HEK293 (cell line): Measurements from ENCODE around the gene DDB1.

ENCODE experiments used
- AEBP2 ChIP-seq: fragments of 450-650 bp; formaldehyde crosslinking; IDR thresholded peaks from 2 replicates; pipeline ENCODE4 v1.5.1; 2016; ENCODE audit warnings: missing biosample characterization, missing genetic modification characterization, borderline replicate concordance
- GLIS1 ChIP-seq: fragments of 450-650 bp; formaldehyde crosslinking; IDR thresholded peaks from 2 replicates; pipeline ENCODE4 v1.5.1; 2016; ENCODE audit warnings: missing biosample characterization, missing genetic modification characterization
- HOXA7 ChIP-seq: sonication (generic); formaldehyde crosslinking; IDR thresholded peaks from 2 replicates; pipeline ENCODE4 v1.8.1; 2022; ENCODE audit warnings: missing genetic modification reagents, borderline replicate concordance
- PRDM1 ChIP-seq: fragments of 450-650 bp; formaldehyde crosslinking; IDR thresholded peaks from 2 replicates; pipeline ENCODE4; 2016; ENCODE audit warnings: missing biosample characterization, missing genetic modification characterization
- SETDB1 ChIP-seq: IDR thresholded peaks from one replicate; pipeline ENCODE4 v1.6.1; 2017; ENCODE audit warnings: mild to moderate bottlenecking, low read length, moderate library complexity, mixed read lengths; ENCODE audit not compliant: insufficient read length
- YY1 ChIP-seq: fragments of 450-650 bp; formaldehyde crosslinking; IDR thresholded peaks from 2 replicates; pipeline ENCODE4 v1.5.1; 2018; ENCODE audit warnings: missing biosample characterization, missing genetic modification characterization
- ZBTB1 ChIP-seq: fragments of 450-650 bp; formaldehyde crosslinking; IDR thresholded peaks from 2 replicates; pipeline ENCODE4 v1.5.1; 2016; ENCODE audit warnings: missing biosample characterization, missing genetic modification characterization
- ZBTB20 ChIP-seq: fragments of 450-650 bp; formaldehyde crosslinking; IDR thresholded peaks from 2 replicates; pipeline ENCODE4 v1.5.1; 2016; ENCODE audit warnings: missing biosample characterization, missing genetic modification characterization
- ZBTB6 ChIP-seq: fragments of 450-650 bp; formaldehyde crosslinking; IDR thresholded peaks from 2 replicates; pipeline ENCODE4 v1.5.1; 2017; ENCODE audit warnings: missing biosample characterization, missing genetic modification characterization
- ZBTB7A ChIP-seq: fragments of 450-650 bp; formaldehyde crosslinking; IDR thresholded peaks from 2 replicates; pipeline ENCODE4 v1.5.1; 2016; ENCODE audit warnings: low read depth, missing biosample characterization, missing genetic modification characterization
- ZEB2 ChIP-seq: fragments of 450-650 bp; formaldehyde crosslinking; IDR thresholded peaks from 2 replicates; pipeline ENCODE4 v1.5.1; 2016; ENCODE audit warnings: missing biosample characterization, missing genetic modification characterization
- ZNF223 ChIP-seq: fragments of 450-650 bp; formaldehyde crosslinking; IDR thresholded peaks from 2 replicates; pipeline ENCODE4 v1.5.1; 2016; ENCODE audit warnings: missing biosample characterization, missing genetic modification characterization
- ZNF24 ChIP-seq: fragments of 450-650 bp; formaldehyde crosslinking; IDR thresholded peaks from 2 replicates; pipeline ENCODE4 v1.5.1; 2016; ENCODE audit warnings: missing biosample characterization, missing genetic modification characterization
- ZNF624 ChIP-seq: fragments of 450-650 bp; formaldehyde crosslinking; IDR thresholded peaks from 2 replicates; pipeline ENCODE4 v1.5.1; 2017; ENCODE audit warnings: missing biosample characterization, missing genetic modification characterization
- ZNF626 ChIP-seq: fragments of 450-650 bp; sonication (Bioruptor Pico); formaldehyde crosslinking; IDR thresholded peaks from 2 replicates; pipeline ENCODE4 v1.5.1; 2018; ENCODE audit warnings: missing biosample characterization, missing genetic modification characterization, inconsistent platforms
- ZNF677 ChIP-seq: fragments of 450-650 bp; IDR thresholded peaks from 2 replicates; pipeline ENCODE4 v1.5.0; 2018; ENCODE audit warnings: missing biosample characterization, mild to moderate bottlenecking, missing genetic modification characterization, moderate library complexity
- TF ChIP-seq, protein P1 (sequence below): fragments of 450-650 bp; formaldehyde crosslinking; IDR thresholded peaks from 2 replicates; pipeline ENCODE4 v1.5.1; 2016; ENCODE audit warnings: missing biosample characterization, missing genetic modification characterization
- TF ChIP-seq, protein P2 (sequence below): sonication (generic); formaldehyde crosslinking; IDR thresholded peaks from 2 replicates; pipeline ENCODE4 v1.8.1; 2022; ENCODE audit warnings: mild to moderate bottlenecking, moderate library complexity, missing genetic modification reagents
- TF ChIP-seq, protein P3 (sequence below): fragments of 450-650 bp; formaldehyde crosslinking; IDR thresholded peaks from 2 replicates; pipeline ENCODE4 v1.5.1; 2016; ENCODE audit warnings: missing biosample characterization, missing genetic modification characterization
- TF ChIP-seq, protein P4 (sequence below): fragments of 450-650 bp; formaldehyde crosslinking; IDR thresholded peaks from 2 replicates; pipeline ENCODE4 v1.5.1; 2016; ENCODE audit warnings: missing biosample characterization, missing genetic modification characterization, borderline replicate concordance

The DDB1 gene

DNA sequence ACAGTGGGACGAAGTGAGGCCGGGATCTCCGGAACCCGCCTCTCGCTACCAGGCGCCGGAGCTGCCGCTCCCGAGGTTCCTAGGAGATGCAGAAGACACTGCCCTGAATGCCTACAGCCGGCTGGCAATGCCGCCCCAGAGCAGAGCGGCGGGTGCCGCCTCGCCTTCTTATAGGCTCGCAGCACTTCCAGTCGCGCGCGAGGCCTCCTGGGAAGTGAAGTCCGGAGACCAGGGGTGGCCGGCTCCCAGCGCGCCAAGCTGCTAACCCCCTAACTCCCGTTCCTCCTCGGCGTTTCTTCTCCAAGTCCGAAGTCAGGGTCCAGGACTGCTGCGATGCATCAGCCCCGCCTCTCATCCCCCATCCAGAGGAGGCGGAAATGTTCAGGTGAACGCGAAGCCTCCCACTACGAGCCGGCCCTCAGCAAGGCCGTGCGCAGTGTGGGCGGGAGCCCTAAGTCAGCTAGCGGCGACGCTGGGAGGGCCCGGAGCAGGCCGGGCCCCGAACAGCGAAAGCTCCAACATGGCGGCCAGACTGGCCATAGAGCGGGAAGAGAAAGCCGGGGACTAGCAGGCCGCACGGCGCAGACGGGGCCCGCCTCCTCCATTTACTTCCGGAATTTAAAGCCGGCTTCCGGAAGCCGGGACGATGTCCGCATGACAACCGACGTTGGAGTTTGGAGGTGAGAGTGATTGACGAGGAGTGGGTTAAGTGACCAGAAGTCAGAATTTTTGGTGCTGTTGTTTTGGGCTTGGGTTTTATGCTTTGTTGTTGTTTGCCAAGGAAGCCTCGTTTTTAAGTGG lies 29.0 kb upstream of the DDB1 start, which contains the start of the genes CYB561A3 and TMEM138 (continued):
- TF ChIP-seq AEBP2 (tag by site-specific recombination): no peak
- TF ChIP-seq ZBTB6 (tag by site-specific recombination): no peak
- TF ChIP-seq ZBTB7A (tag by site-specific recombination): peak; percentile 64; the same call in 1 of the 2 replicates
- TF ChIP-seq, protein P1, sequence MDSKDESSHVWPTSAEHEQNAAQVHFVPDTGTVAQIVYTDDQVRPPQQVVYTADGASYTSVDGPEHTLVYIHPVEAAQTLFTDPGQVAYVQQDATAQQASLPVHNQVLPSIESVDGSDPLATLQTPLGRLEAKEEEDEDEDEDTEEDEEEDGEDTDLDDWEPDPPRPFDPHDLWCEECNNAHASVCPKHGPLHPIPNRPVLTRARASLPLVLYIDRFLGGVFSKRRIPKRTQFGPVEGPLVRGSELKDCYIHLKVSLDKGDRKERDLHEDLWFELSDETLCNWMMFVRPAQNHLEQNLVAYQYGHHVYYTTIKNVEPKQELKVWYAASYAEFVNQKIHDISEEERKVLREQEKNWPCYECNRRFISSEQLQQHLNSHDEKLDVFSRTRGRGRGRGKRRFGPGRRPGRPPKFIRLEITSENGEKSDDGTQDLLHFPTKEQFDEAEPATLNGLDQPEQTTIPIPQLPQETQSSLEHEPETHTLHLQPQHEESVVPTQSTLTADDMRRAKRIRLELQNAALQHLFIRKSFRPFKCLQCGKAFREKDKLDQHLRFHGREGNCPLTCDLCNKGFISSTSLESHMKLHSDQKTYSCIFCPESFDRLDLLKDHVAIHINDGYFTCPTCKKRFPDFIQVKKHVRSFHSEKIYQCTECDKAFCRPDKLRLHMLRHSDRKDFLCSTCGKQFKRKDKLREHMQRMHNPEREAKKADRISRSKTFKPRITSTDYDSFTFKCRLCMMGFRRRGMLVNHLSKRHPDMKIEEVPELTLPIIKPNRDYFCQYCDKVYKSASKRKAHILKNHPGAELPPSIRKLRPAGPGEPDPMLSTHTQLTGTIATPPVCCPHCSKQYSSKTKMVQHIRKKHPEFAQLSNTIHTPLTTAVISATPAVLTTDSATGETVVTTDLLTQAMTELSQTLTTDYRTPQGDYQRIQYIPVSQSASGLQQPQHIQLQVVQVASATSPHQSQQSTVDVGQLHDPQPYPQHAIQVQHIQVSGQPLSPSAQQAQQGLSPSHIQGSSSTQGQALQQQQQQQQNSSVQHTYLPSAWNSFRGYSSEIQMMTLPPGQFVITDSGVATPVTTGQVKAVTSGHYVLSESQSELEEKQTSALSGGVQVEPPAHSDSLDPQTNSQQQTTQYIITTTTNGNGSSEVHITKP: peak; percentile 42; the same call in 1 of the 2 replicates
- no peak for TF ChIP-seq HOXA7 (CRISPR knock-in tag)
- peak; percentile 66 for TF ChIP-seq GLIS1
- TF ChIP-seq PRDM1: peak; percentile 78
- TF ChIP-seq ZEB2 (tag by site-specific recombination): peak; percentile 86
- no peak for TF ChIP-seq ZNF626 (tag by site-specific recombination)
- TF ChIP-seq, protein P2, sequence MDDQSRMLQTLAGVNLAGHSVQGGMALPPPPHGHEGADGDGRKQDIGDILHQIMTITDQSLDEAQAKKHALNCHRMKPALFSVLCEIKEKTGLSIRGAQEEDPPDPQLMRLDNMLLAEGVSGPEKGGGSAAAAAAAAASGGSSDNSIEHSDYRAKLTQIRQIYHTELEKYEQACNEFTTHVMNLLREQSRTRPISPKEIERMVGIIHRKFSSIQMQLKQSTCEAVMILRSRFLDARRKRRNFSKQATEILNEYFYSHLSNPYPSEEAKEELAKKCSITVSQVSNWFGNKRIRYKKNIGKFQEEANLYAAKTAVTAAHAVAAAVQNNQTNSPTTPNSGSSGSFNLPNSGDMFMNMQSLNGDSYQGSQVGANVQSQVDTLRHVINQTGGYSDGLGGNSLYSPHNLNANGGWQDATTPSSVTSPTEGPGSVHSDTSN (CRISPR knock-in tag): 0 out of 2 replicates have a peak, but pooled peaks have one; percentile 58
- TF ChIP-seq ZBTB20 (tag by site-specific recombination): peak; percentile 90
- TF ChIP-seq ZBTB1 (tag by site-specific recombination): no peak
- no peak for TF ChIP-seq ZNF677
- peak; percentile 44 for TF ChIP-seq SETDB1
- TF ChIP-seq, protein P3, sequence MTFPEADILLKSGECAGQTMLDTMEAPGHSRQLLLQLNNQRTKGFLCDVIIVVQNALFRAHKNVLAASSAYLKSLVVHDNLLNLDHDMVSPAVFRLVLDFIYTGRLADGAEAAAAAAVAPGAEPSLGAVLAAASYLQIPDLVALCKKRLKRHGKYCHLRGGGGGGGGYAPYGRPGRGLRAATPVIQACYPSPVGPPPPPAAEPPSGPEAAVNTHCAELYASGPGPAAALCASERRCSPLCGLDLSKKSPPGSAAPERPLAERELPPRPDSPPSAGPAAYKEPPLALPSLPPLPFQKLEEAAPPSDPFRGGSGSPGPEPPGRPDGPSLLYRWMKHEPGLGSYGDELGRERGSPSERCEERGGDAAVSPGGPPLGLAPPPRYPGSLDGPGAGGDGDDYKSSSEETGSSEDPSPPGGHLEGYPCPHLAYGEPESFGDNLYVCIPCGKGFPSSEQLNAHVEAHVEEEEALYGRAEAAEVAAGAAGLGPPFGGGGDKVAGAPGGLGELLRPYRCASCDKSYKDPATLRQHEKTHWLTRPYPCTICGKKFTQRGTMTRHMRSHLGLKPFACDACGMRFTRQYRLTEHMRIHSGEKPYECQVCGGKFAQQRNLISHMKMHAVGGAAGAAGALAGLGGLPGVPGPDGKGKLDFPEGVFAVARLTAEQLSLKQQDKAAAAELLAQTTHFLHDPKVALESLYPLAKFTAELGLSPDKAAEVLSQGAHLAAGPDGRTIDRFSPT (tag by site-specific recombination): peak; percentile 100
- peak; percentile 91 for TF ChIP-seq YY1
- TF ChIP-seq, protein P4, sequence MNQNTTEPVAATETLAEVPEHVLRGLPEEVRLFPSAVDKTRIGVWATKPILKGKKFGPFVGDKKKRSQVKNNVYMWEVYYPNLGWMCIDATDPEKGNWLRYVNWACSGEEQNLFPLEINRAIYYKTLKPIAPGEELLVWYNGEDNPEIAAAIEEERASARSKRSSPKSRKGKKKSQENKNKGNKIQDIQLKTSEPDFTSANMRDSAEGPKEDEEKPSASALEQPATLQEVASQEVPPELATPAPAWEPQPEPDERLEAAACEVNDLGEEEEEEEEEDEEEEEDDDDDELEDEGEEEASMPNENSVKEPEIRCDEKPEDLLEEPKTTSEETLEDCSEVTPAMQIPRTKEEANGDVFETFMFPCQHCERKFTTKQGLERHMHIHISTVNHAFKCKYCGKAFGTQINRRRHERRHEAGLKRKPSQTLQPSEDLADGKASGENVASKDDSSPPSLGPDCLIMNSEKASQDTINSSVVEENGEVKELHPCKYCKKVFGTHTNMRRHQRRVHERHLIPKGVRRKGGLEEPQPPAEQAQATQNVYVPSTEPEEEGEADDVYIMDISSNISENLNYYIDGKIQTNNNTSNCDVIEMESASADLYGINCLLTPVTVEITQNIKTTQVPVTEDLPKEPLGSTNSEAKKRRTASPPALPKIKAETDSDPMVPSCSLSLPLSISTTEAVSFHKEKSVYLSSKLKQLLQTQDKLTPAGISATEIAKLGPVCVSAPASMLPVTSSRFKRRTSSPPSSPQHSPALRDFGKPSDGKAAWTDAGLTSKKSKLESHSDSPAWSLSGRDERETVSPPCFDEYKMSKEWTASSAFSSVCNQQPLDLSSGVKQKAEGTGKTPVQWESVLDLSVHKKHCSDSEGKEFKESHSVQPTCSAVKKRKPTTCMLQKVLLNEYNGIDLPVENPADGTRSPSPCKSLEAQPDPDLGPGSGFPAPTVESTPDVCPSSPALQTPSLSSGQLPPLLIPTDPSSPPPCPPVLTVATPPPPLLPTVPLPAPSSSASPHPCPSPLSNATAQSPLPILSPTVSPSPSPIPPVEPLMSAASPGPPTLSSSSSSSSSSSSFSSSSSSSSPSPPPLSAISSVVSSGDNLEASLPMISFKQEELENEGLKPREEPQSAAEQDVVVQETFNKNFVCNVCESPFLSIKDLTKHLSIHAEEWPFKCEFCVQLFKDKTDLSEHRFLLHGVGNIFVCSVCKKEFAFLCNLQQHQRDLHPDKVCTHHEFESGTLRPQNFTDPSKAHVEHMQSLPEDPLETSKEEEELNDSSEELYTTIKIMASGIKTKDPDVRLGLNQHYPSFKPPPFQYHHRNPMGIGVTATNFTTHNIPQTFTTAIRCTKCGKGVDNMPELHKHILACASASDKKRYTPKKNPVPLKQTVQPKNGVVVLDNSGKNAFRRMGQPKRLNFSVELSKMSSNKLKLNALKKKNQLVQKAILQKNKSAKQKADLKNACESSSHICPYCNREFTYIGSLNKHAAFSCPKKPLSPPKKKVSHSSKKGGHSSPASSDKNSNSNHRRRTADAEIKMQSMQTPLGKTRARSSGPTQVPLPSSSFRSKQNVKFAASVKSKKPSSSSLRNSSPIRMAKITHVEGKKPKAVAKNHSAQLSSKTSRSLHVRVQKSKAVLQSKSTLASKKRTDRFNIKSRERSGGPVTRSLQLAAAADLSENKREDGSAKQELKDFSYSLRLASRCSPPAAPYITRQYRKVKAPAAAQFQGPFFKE (tag by site-specific recombination): no peak
- TF ChIP-seq ZNF624 (tag by site-specific recombination): no peak
- TF ChIP-seq ZNF24: peak; percentile 6; the same call in 1 of the 2 replicates
- no peak for TF ChIP-seq ZNF223 (tag by site-specific recombination)
- TF ChIP-seq, all 188 proteins: peak for 59
